OCI-LY3 (cell line): ENCODE data around the gene C12orf60.

Experiments used
- H2AFZ ChIP-seq: fragments of 200-600, 300-600 bp; shearing (Covaris generic); 2 replicates; pipeline ENCODE4 v1.6.0; 2014; ENCODE audit warnings: antibody characterized with exemption, low read depth, low read length
- H3K27ac ChIP-seq: fragments of 200-600, 300-600 bp; sonication (generic); 2 replicates; pipeline ENCODE4 v1.5.1; 2014; ENCODE audit warnings: mild to moderate bottlenecking, low read length, moderate library complexity, mixed read lengths
- H3K27me3 ChIP-seq: fragments of 200-600, 300-600 bp; sonication (generic); 2 replicates; pipeline ENCODE4 v1.6.1; 2014; ENCODE audit warnings: low read depth, low read length, mixed read lengths
- H3K36me3 ChIP-seq: fragments of 200-600, 300-600 bp; sonication (generic); replicated peaks from 2 replicates; pipeline ENCODE3; 2014; ENCODE audit warnings: low read depth, low read length, mixed read lengths
- H3K4me1 ChIP-seq: fragments of 300-600, 200-600 bp; sonication (generic); 2 replicates; pipeline ENCODE4 v1.6.1; 2014; ENCODE audit warnings: low read length, mixed read lengths
- H3K4me2 ChIP-seq: fragments of 200-600, 300-600 bp; sonication (generic); 2 replicates; pipeline ENCODE4 v1.6.1; 2014; ENCODE audit warnings: low read length, mixed read lengths
- H3K4me3 ChIP-seq: fragments of 300-600, 200-600 bp; sonication (generic); 2 replicates; pipeline ENCODE4 v1.5.1; 2014; ENCODE audit warnings: antibody characterized with exemption, mild to moderate bottlenecking, low read length, moderate library complexity
- H3K79me2 ChIP-seq: fragments of 300-600, 200-600 bp; shearing (Covaris generic); 2 replicates; pipeline ENCODE4 v1.6.1; 2014; ENCODE audit warnings: mild to moderate bottlenecking, low read length, mixed read lengths
- H3K9ac ChIP-seq: fragments of 300-600, 200-600 bp; shearing (Covaris generic); 2 replicates; pipeline ENCODE4 v1.6.0; 2014; ENCODE audit warnings: mild to moderate bottlenecking, low read length, moderate library complexity
- H3K9me3 ChIP-seq: fragments of 200-600, 300-600 bp; shearing (Covaris generic); 2 replicates; pipeline ENCODE4 v1.6.1; 2014; ENCODE audit warnings: low read length, mixed read lengths; ENCODE audit not compliant: insufficient read depth
- H4K20me1 ChIP-seq: fragments of 200-600, 300-600 bp; sonication (generic); 2 replicates; pipeline ENCODE4 v1.6.1; 2016; ENCODE audit warnings: low read length, mixed read lengths; ENCODE audit not compliant: insufficient read depth
- EZH2phosphoT487 ChIP-seq: fragments of 200-600 bp; shearing (Covaris generic); IDR thresholded peaks from 2 replicates; pipeline ENCODE4 v1.6.1; 2018; ENCODE audit warnings: antibody characterized with exemption, mixed run types, low read depth
- TF ChIP-seq, protein P1 (sequence below): fragments of 200-600, 300-600 bp; sonication (generic); IDR thresholded peaks from 2 replicates; pipeline ENCODE4 v1.5.1; 2014; ENCODE audit warnings: antibody characterized with exemption, low read length, low read depth

C12orf60 gene

GRCh38 chr12:14769969-14770495, 33.4 kb upstream of the C12orf60 start:
- H3K4me1 ChIP-seq = peaks cover 22% of the 10 kb centered on the region
- H3K9me3 ChIP-seq = no peaks in the 10 kb centered on the region
- peak overlapping the region; percentile 76 for H3K4me2 ChIP-seq
- peak overlapping the region; percentile 98 for H3K9ac ChIP-seq
- no peaks in the 10 kb centered on the region for H3K27me3 ChIP-seq
- H2AFZ ChIP-seq = no peak overlapping the region
- peak overlapping the region; percentile 95 for H3K27ac ChIP-seq
- TF ChIP-seq, protein P1, sequence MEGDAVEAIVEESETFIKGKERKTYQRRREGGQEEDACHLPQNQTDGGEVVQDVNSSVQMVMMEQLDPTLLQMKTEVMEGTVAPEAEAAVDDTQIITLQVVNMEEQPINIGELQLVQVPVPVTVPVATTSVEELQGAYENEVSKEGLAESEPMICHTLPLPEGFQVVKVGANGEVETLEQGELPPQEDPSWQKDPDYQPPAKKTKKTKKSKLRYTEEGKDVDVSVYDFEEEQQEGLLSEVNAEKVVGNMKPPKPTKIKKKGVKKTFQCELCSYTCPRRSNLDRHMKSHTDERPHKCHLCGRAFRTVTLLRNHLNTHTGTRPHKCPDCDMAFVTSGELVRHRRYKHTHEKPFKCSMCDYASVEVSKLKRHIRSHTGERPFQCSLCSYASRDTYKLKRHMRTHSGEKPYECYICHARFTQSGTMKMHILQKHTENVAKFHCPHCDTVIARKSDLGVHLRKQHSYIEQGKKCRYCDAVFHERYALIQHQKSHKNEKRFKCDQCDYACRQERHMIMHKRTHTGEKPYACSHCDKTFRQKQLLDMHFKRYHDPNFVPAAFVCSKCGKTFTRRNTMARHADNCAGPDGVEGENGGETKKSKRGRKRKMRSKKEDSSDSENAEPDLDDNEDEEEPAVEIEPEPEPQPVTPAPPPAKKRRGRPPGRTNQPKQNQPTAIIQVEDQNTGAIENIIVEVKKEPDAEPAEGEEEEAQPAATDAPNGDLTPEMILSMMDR = peak; percentile 60
- TF ChIP-seq EZH2phosphoT487 = no peak
- H3K79me2 ChIP-seq = peaks cover 62% of the 10 kb centered on the region
- H3K36me3 ChIP-seq = peaks cover 42% of the 10 kb centered on the region
- peak overlapping the region; percentile 91 for H3K4me3 ChIP-seq
- H4K20me1 ChIP-seq = 0 out of 2 replicates have a peak, but pooled peaks cover 2% of the 10 kb centered on the region

DNA sequence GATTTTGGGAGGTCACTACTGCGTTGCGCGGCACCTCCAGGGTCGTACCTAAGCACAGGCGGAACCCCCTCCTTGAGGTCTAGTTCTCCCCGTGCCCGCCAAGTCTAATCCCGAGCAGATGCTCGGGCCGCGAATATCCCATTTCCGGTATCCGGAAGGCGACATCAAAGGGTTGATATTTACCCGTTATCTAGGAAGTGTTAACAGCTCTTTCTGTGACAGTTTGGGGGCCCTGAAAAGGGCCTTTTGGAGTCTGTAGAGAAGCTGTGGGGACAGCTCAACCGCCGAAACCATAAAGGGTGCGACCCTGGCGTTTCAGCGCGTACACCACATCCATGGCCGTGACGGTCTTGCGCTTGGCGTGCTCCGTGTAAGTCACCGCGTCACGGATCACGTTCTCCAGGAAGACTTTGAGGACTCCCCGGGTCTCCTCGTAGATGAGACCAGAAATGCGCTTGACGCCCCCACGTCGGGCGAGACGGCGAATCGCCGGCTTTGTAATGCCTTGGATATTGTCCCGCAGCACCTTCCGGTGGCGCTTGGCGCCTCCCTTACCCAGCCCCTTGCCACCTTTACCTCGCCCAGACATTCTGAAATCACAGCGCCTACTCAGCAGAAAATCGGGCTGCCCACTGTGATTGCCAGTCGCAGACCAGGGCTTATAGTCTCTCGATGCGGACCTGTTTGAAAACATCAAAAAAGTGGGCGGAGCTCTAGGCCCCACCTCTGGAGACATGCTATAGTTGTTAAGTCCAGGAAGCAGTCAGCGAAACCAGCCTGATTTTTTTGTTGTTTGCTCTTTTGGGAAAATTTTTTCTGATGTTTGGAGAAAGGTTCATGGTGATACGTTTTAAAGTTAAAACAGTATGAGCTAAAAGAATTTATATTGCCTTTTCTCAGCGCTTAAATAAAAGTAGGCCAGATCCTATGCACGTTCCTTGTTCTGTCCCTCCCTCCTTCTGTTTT, 32.7 kb upstream of the C12orf60 start:
- TF ChIP-seq, protein P1 = no peak
- no peak for TF ChIP-seq EZH2phosphoT487
- Histone ChIP-seq H3K36me3 (peaks cover 35% of the 10 kb centered on the region), H4K20me1 (0 out of 2 replicates have a peak, but pooled peaks cover 2% of the 10 kb centered on the region), H2AFZ (peak overlapping the region; percentile 44; the same call in 1 of the 2 replicates), H3K9me3 (no peaks in the 10 kb centered on the region), H3K4me3 (peak overlapping the region; percentile 91), H3K4me1 (peaks cover 29% of the 10 kb centered on the region), H3K27ac (peak overlapping the region; percentile 95), H3K27me3 (no peaks in the 10 kb centered on the region), H3K4me2 (peak overlapping the region; percentile 76), H3K9ac (peak overlapping the region; percentile 98), H3K79me2 (peaks cover 54% of the 10 kb centered on the region)

GRCh38 chr12:14771651-14772137, 31.8 kb upstream of the C12orf60 start:
- TF ChIP-seq, protein P1 = no peak
- no peak for TF ChIP-seq EZH2phosphoT487
- H3K4me2 ChIP-seq = peak overlapping the region; percentile 76
- peak overlapping the region; percentile 95 for H3K27ac ChIP-seq
- H3K9me3 ChIP-seq = no peaks in the 10 kb centered on the region
- H3K36me3 ChIP-seq = peaks cover 28% of the 10 kb centered on the region
- H3K79me2 ChIP-seq = peaks cover 47% of the 10 kb centered on the region
- H3K27me3 ChIP-seq = no peaks in the 10 kb centered on the region
- 0 out of 2 replicates have a peak, but pooled peaks cover 2% of the 10 kb centered on the region for H4K20me1 ChIP-seq
- H3K4me1 ChIP-seq = peaks cover 36% of the 10 kb centered on the region
- no peak overlapping the region for H2AFZ ChIP-seq
- H3K9ac ChIP-seq = peak overlapping the region; percentile 98; the same call in 1 of the 2 replicates
- H3K4me3 ChIP-seq = peak overlapping the region; percentile 91

- Histone ChIP-seq H3K27me3 (no peaks in the 10 kb centered on the region), H3K4me3 (peak overlapping the region; percentile 87), H2AFZ (no peak overlapping the region), H3K36me3 (peaks cover 16% of the 10 kb centered on the region), H3K4me2 (peak overlapping the region; percentile 87), H3K27ac (no peak overlapping the region), H3K4me1 (peaks cover 36% of the 10 kb centered on the region), H3K79me2 (peaks cover 35% of the 10 kb centered on the region), H3K9ac (no peak overlapping the region), H3K9me3 (no peaks in the 10 kb centered on the region), H4K20me1 (0 out of 2 replicates have a peak, but pooled peaks cover 2% of the 10 kb centered on the region)
- TF ChIP-seq EZH2phosphoT487 = no peak
- TF ChIP-seq, protein P1 = no peak
Measured at GRCh38 chr12:14772946-14773345, 30.5 kb upstream of the C12orf60 start.
